ENCODE data around the gene DVL1.

GRCh38 chr1:1377540-1378205 lies 28.5 kb upstream of the DVL1 start:
- TF ChIP-seq CTCF (IDR thresholded peaks at IDR 0.05) = no peak
- no peak for TF ChIP-seq POLR2A (IDR thresholded peaks at IDR 0.05)
- TF ChIP-seq POLR2AphosphoS5 (IDR thresholded peaks at IDR 0.05) = no peak

Measured in sigmoid colon (tissue), 4 donors.